KBM-7 (cell line): ENCODE results near the gene NEURL3.

ENCODE experiments used
- DNase-seq: peaks from one replicate; pipeline ENCODE4 v3.0.0-alpha.2; 2015
- in situ Hi-C: fragments of 300-500 bp; cut with MboI; formaldehyde crosslinking; loops from 2 replicates; pipeline ENCODE4 v1.14.3; 2020; ENCODE audit warnings: low sequenced_read_pairs, low pct_unique_long_range_greater_than_20kb, mixed read lengths

NEURL3 gene

GRCh38 chr2:96541398-96542152 is 36.4 kb upstream of the NEURL3 start:
- in situ Hi-C loops = no loop called here
- no peak for DNase-seq

GRCh38 chr2:96540136-96540535 is 35.0 kb upstream of the NEURL3 start:
- in situ Hi-C loops = no loop called here
- DNase-seq = no peak

GRCh38 chr2:96539215-96539920 is 34.2 kb upstream of the NEURL3 start:
- in situ Hi-C loops = no loop called here
- no peak for DNase-seq

- in situ Hi-C loops = no loop called here
- peak; percentile 68 for DNase-seq
These were observed 33.5 kb upstream of the NEURL3 start for GRCh38 chr2:96538487-96539214.

GRCh38 chr2:96537734-96538486 is 32.8 kb upstream of the NEURL3 start:
- no peak for DNase-seq
- in situ Hi-C loops = no loop called here

- DNase-seq = peak; percentile 95
- in situ Hi-C loops = no loop called here
These were observed 32.0 kb upstream of the NEURL3 start for GRCh38 chr2:96537066-96537733.

GRCh38 chr2:96536445-96537065 is 31.4 kb upstream of the NEURL3 start, which contains the start of gene ARID5A:
Gene ARID5A, plus strand, starts transcription at chr2:96536752. Its CDS starts 75 bp downstream, at chr2:96536827.
- in situ Hi-C loops = no loop called here
- DNase-seq = peak; percentile 83

- no peak for DNase-seq
- in situ Hi-C loops = no loop called here
These were observed 30.2 kb upstream of the NEURL3 start for GRCh38 chr2:96535331-96535730.

GRCh38 chr2:96534701-96535181 is 29.6 kb upstream of the NEURL3 start:
- no peak for DNase-seq
- in situ Hi-C loops = no loop called here

GRCh38 chr2:96534141-96534540 is 29.0 kb upstream of the NEURL3 start:
- in situ Hi-C loops = no loop called here
- DNase-seq = no peak

GRCh38 chr2:96533292-96534073 is 28.3 kb upstream of the NEURL3 start:
- DNase-seq = peak; percentile 52
- in situ Hi-C loops = no loop called here

- in situ Hi-C loops = no loop called here
- DNase-seq = no peak
These were observed 27.6 kb upstream of the NEURL3 start for GRCh38 chr2:96532641-96533291.

GRCh38 chr2:96531872-96532505 is 26.8 kb upstream of the NEURL3 start:
- DNase-seq = peak; percentile 97
- in situ Hi-C loops = no loop called here

- DNase-seq = no peak
- in situ Hi-C loops = no loop called here
These were observed 26.2 kb upstream of the NEURL3 start for GRCh38 chr2:96531366-96531765.

GRCh38 chr2:96530474-96531357 is 25.6 kb upstream of the NEURL3 start:
- no peak for DNase-seq
- in situ Hi-C loops = no loop called here

- in situ Hi-C loops = no loop called here
- no peak for DNase-seq
These were observed 24.9 kb upstream of the NEURL3 start for GRCh38 chr2:96530144-96530430.
